ENCODE measurements around the gene ZYG11A. TPM values are rescaled to one million over a fixed set of nuclear protein-coding genes. Genes with fewer than 3 reads are reported as not detected.
A peak's percentile ranks its signal among the peaks of the same experiment; 100 is the strongest.

The ZYG11A gene
- total RNA-seq, 1 donor from 2014 or later: 0.44 TPM

- no peak for ATAC-seq
These were observed 35.0 kb downstream of the ZYG11A start for GRCh38 chr1:52877554-52877953.

- no peak for ATAC-seq
These were observed 37.6 kb downstream of the ZYG11A start for GRCh38 chr1:52880206-52880605.

- no peak for ATAC-seq
These were observed 44.9 kb downstream of the ZYG11A start for GRCh38 chr1:52887483-52887882.

GRCh38 chr1:52892424-52893215 lies 50.1 kb downstream of the ZYG11A start:
- peak; percentile 83 for ATAC-seq

GRCh38 chr1:52899445-52899894 lies 56.9 kb downstream of the ZYG11A start:
- peak; percentile 30 for ATAC-seq

GRCh38 chr1:52900402-52900801 lies 57.8 kb downstream of the ZYG11A start:
- ATAC-seq: no peak

- peak; percentile 33 for ATAC-seq
These were observed 58.8 kb downstream of the ZYG11A start for GRCh38 chr1:52901384-52901783.

GRCh38 chr1:52904208-52904926 lies 61.8 kb downstream of the ZYG11A start:
- peak; percentile 14 for ATAC-seq

GRCh38 chr1:52904927-52905698 lies 62.6 kb downstream of the ZYG11A start:
- peak; percentile 12 for ATAC-seq

GRCh38 chr1:52906135-52906603 lies 63.6 kb downstream of the ZYG11A start:
- peak; percentile 27 for ATAC-seq

- ATAC-seq: peak; percentile 34
These were observed 64.7 kb downstream of the ZYG11A start for GRCh38 chr1:52907068-52907811.

GRCh38 chr1:52907812-52908153 lies 65.2 kb downstream of the ZYG11A start:
- no peak for ATAC-seq

GRCh38 chr1:52911541-52911940 lies 69.0 kb downstream of the ZYG11A start:
- ATAC-seq: no peak

GRCh38 chr1:52913014-52913413 lies 70.5 kb downstream of the ZYG11A start:
- no peak for ATAC-seq

GRCh38 chr1:52913537-52913936 lies 71.0 kb downstream of the ZYG11A start:
- ATAC-seq: no peak

GRCh38 chr1:52914463-52914862 lies 71.9 kb downstream of the ZYG11A start:
- peak; percentile 58 for ATAC-seq

GRCh38 chr1:52915211-52915854 lies 72.8 kb downstream of the ZYG11A start:
- ATAC-seq: no peak

GRCh38 chr1:52915855-52916220 lies 73.3 kb downstream of the ZYG11A start:
- ATAC-seq: no peak

- ATAC-seq: no peak
These were observed 73.8 kb downstream of the ZYG11A start for GRCh38 chr1:52916241-52916975.

- no peak for ATAC-seq
These were observed 74.6 kb downstream of the ZYG11A start for GRCh38 chr1:52917156-52917555.

GRCh38 chr1:52917581-52917980 lies 75.0 kb downstream of the ZYG11A start:
- ATAC-seq: peak; percentile 4

All from esophagus mucosa (tissue), 1 donor.